ENCODE measurements around the gene ZNF366. TPM values are rescaled to one million over a fixed set of nuclear protein-coding genes. Genes with fewer than 3 reads are reported as not detected.

ZNF366 gene
- total RNA-seq, 2 donors from 2014 or later, result 0.45 to 0.47 TPM

- H3K27ac ChIP-seq, result no peak overlapping the region
- no peak overlapping the region for H3K9ac ChIP-seq (ENCODE audit: low read depth in 2 of 2, low read length in 2 of 2)
- no peaks in the 10 kb centered on the region for H3K36me3 ChIP-seq
- H3K4me3 ChIP-seq, result no peak overlapping the region
- no peaks in the 10 kb centered on the region for H3K4me1 ChIP-seq
- TF ChIP-seq CTCF (IDR thresholded peaks at IDR 0.05), result no peak
- H3K27me3 ChIP-seq, result no peaks in the 10 kb centered on the region
- intact Hi-C loops (cut with DNase I), result no loop called here
- DNase-seq, result no peak
- no peaks in the 10 kb centered on the region for H3K9me3 ChIP-seq
Measured at GRCh38 chr5:72519111-72519510, 11.9 kb upstream of the ZNF366 start.

GRCh38 chr5:72518001-72518683 is 10.9 kb upstream of the ZNF366 start:
- intact Hi-C loops (cut with DNase I), result no loop called here
- no peak for DNase-seq
- TF ChIP-seq CTCF (IDR thresholded peaks at IDR 0.05), result no peak
- Histone ChIP-seq H3K36me3 (no peaks in the 10 kb centered on the region), H3K9me3 (no peaks in the 10 kb centered on the region), H3K9ac (ENCODE audit: low read depth in 2 of 2, low read length in 2 of 2) (no peak overlapping the region), H3K4me3 (no peak overlapping the region), H3K27me3 (no peaks in the 10 kb centered on the region), H3K4me1 (no peaks in the 10 kb centered on the region), H3K27ac (no peak overlapping the region)

- TF ChIP-seq CTCF (IDR thresholded peaks at IDR 0.05), result no peak
- Histone ChIP-seq H3K36me3 (no peaks in the 10 kb centered on the region), H3K9ac (ENCODE audit: low read depth in 2 of 2, low read length in 2 of 2) (no peak overlapping the region), H3K27ac (no peak overlapping the region), H3K4me1 (no peaks in the 10 kb centered on the region), H3K9me3 (no peaks in the 10 kb centered on the region), H3K27me3 (no peaks in the 10 kb centered on the region), H3K4me3 (no peak overlapping the region)
- DNase-seq, result no peak
- intact Hi-C loops (cut with DNase I), result no loop called here
Measured at GRCh38 chr5:72516916-72517315, 9.7 kb upstream of the ZNF366 start.

GRCh38 chr5:72515211-72515610 is 8.0 kb upstream of the ZNF366 start:
- no peak overlapping the region for H3K27ac ChIP-seq
- no peak for TF ChIP-seq CTCF (IDR thresholded peaks at IDR 0.05)
- DNase-seq, result no peak
- no peaks in the 10 kb centered on the region for H3K36me3 ChIP-seq
- no peak overlapping the region for H3K4me3 ChIP-seq
- H3K27me3 ChIP-seq, result no peaks in the 10 kb centered on the region
- no peak overlapping the region for H3K9ac ChIP-seq (ENCODE audit: low read depth in 2 of 2, low read length in 2 of 2)
- intact Hi-C loops (cut with DNase I), result no loop called here
- no peaks in the 10 kb centered on the region for H3K4me1 ChIP-seq
- H3K9me3 ChIP-seq, result no peaks in the 10 kb centered on the region

GRCh38 chr5:72512593-72512860 is 5.3 kb upstream of the ZNF366 start:
- Histone ChIP-seq H3K9ac (ENCODE audit: low read depth in 2 of 2, low read length in 2 of 2) (no peak overlapping the region), H3K27me3 (no peaks in the 10 kb centered on the region), H3K4me1 (no peaks in the 10 kb centered on the region), H3K9me3 (no peaks in the 10 kb centered on the region), H3K27ac (no peak overlapping the region), H3K36me3 (no peaks in the 10 kb centered on the region), H3K4me3 (no peak overlapping the region)
- no peak for DNase-seq
- intact Hi-C loops (cut with DNase I), result no loop called here
- no peak for TF ChIP-seq CTCF (IDR thresholded peaks at IDR 0.05)
